Thyroid gland (tissue), 4 donors: Measurements from ENCODE around the gene SBNO1.
"Not testable (repeated sequence)": the region's sequence is repeated elsewhere in the genome, so short reads cannot be mapped to it uniquely, and the experiment has no call there.

Experiments
- CTCF ChIP-seq, 6 experiments: fragments of 200-600 bp in 3 of 6; fragments of 450-650 bp in 3 of 6; sonication (generic) in 3 of 6; IDR thresholded peaks; one replicate each; pipeline ENCODE4 v1.5.1; 2016 to 2019; ENCODE audit warnings: antibody characterized with exemption in 6 of 6, mild to moderate bottlenecking in 2 of 6, inconsistent platforms in 1 of 6, moderate library complexity in 1 of 6
- POLR2A ChIP-seq, 2 donors: fragments of 450-650 bp; IDR thresholded peaks; one replicate each; pipeline ENCODE4 v1.6.1; 2017; ENCODE audit warnings: antibody characterized with exemption in 2 of 2, mild to moderate bottlenecking in 2 of 2, moderate library complexity in 1 of 2

- not testable (repeated sequence) for TF ChIP-seq CTCF, POLR2A (IDR thresholded peaks at IDR 0.05)
Measured at GRCh38 chr12:123372415-123372814, 7.8 kb upstream of the SBNO1 start.
